Kidney tubule cell (primary cell): Measurements from ENCODE around the gene CENPP.
A peak's percentile ranks its signal among the peaks of the same experiment; 100 is the strongest.

Experiments used
- DNase-seq: peaks from one replicate; pipeline ENCODE4 v3.0.0-alpha.2; 2018; ENCODE audit warnings: low spot score

CENPP gene

GRCh38 chr9:92480986-92481633, 155.4 kb downstream of the CENPP start:
- peak; percentile 44 for DNase-seq

- DNase-seq: no peak
Measured at GRCh38 chr9:92482329-92482728, 156.6 kb downstream of the CENPP start, which contains the start of gene ASPN. TSS of gene ASPN (minus strand) at chr9:92482506.

- DNase-seq: no peak
Measured at GRCh38 chr9:92482805-92483204, 157.1 kb downstream of the CENPP start.

GRCh38 chr9:92483627-92484545, 158.1 kb downstream of the CENPP start:
- no peak for DNase-seq

GRCh38 chr9:92484563-92484962, 158.8 kb downstream of the CENPP start:
- no peak for DNase-seq

GRCh38 chr9:92486371-92486770, 160.6 kb downstream of the CENPP start:
- no peak for DNase-seq

- no peak for DNase-seq
Measured at GRCh38 chr9:92488681-92489550, 163.2 kb downstream of the CENPP start.

GRCh38 chr9:92492781-92493401, 167.1 kb downstream of the CENPP start:
- DNase-seq: no peak

- no peak for DNase-seq
Measured at GRCh38 chr9:92493749-92494387, 168.1 kb downstream of the CENPP start.

- no peak for DNase-seq
Measured at GRCh38 chr9:92494856-92495255, 169.1 kb downstream of the CENPP start.

GRCh38 chr9:92496396-92497176, 170.8 kb downstream of the CENPP start:
- no peak for DNase-seq

GRCh38 chr9:92499701-92500100, 173.9 kb downstream of the CENPP start:
- no peak for DNase-seq

- no peak for DNase-seq
Measured at GRCh38 chr9:92500725-92501124, 175.0 kb downstream of the CENPP start.

GRCh38 chr9:92501671-92502393, 176.1 kb downstream of the CENPP start:
- DNase-seq: peak; percentile 39

GRCh38 chr9:92503156-92503555, 177.4 kb downstream of the CENPP start:
- DNase-seq: no peak

GRCh38 chr9:92504881-92505280, 179.1 kb downstream of the CENPP start:
- no peak for DNase-seq

GRCh38 chr9:92506184-92506857, 180.6 kb downstream of the CENPP start:
- peak; percentile 51 for DNase-seq

- DNase-seq: no peak
Measured at GRCh38 chr9:92507005-92507404, 181.3 kb downstream of the CENPP start.

- no peak for DNase-seq
Measured at GRCh38 chr9:92507496-92507895, 181.7 kb downstream of the CENPP start.
